Stimulated activated CD8-positive, alpha-beta memory T cell treated with anti-CD3 and anti-CD28 coated beads, Interleukin-4, amount 100 ng/mL, for 1 hour (primary cell): ENCODE results near the gene DDX27.
"Not testable (repeated sequence)": the region's sequence is repeated elsewhere in the genome, so short reads cannot be mapped to it uniquely, and the experiment has no call there.

Experiments
- DNase-seq, 2 donors: peaks; one replicate each; pipeline ENCODE4 v3.0.0-alpha.2; 2020; ENCODE audit warnings: low read depth in 2 of 2, low spot score in 1 of 2

Gene DDX27, protein sequence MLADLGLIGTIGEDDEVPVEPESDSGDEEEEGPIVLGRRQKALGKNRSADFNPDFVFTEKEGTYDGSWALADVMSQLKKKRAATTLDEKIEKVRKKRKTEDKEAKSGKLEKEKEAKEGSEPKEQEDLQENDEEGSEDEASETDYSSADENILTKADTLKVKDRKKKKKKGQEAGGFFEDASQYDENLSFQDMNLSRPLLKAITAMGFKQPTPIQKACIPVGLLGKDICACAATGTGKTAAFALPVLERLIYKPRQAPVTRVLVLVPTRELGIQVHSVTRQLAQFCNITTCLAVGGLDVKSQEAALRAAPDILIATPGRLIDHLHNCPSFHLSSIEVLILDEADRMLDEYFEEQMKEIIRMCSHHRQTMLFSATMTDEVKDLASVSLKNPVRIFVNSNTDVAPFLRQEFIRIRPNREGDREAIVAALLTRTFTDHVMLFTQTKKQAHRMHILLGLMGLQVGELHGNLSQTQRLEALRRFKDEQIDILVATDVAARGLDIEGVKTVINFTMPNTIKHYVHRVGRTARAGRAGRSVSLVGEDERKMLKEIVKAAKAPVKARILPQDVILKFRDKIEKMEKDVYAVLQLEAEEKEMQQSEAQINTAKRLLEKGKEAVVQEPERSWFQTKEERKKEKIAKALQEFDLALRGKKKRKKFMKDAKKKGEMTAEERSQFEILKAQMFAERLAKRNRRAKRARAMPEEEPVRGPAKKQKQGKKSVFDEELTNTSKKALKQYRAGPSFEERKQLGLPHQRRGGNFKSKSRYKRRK

DNA sequence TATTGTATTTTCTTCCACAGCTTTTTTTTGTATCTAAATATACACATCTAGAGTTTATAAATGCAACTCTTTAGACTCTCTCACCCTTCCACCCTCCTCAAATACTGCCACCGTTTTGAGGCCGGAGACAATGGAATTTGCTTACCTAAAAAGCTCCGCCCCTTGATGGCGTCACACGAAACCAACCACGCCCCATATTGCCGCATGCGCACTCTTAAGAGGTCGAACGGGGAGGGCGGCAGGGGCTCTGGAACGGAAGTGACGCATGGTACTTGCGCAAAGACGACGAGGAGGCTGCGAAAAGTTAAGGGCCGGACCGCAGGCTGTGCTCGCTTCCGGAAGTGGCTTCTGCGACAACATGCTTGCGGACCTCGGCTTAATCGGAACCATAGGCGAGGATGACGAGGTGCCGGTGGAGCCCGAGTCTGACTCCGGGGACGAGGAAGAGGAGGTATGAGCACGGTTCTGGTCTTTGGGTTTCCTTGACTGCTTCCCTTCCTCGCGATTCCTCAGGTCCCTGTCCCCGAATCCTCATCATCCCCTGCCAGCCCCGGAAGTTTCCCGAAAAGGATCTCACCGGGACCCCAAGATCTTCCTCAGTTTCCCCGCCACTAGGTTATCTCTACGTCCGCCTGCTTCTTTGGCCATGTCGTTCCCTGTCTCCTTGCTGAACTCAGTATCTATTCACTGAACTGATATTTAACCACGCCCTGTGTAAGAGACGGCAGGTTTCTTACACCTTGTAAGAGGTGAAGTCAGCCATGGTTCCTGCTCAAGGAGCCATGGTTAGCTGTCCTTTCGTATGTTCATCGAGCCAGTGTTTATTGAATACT lies at the start of gene DDX27:
TSS of gene DDX27 (plus strand) at position 326 of the 833 bp plus-strand sequence. CDS start at position 359, 33 bp downstream.
- DNase-seq, result peak; percentile 93 to 94

GRCh38 chr20:49169547-49169946 lies 49.7 kb upstream of the DDX27 start:
- DNase-seq, result no peak

DNA sequence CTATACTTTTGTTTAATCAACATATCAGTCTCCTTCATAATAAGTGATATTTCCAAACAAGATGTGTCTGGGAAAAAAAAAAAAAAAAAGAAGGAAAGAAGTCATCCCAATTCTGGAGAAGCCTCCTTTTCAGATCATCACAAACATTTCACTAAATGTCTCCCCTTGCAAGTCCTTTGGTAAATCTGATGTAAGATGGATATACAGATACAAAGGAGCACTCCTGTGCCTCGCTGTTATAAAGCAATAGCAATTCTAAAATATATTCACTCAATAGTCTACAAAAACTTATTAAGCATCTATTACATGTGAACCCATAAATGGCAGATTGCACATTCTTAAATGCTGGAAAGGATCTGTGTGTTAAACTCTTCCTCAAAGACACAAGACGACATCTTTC lies 48.5 kb upstream of the DDX27 start:
- DNase-seq, result no peak

DNA sequence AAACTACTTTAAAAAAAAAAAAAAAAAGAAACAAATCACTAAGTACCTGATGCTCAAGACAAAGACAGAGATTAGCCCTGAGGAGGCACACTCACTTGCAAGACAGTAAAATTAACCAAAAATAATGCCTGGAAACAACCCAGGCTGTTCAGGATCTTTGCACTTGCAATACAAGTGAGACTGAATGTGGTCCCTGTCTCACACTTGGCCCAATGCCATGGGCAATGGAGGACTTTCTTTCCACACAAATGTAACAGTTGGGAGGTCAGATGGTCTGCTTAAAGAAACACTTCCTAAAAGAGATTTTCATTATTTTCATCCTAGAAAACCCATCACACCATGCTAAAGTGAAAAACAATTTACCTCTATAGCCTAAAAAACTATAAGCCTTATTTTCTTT lies 47.3 kb upstream of the DDX27 start:
- no peak for DNase-seq

- DNase-seq, result no peak
Measured at GRCh38 chr20:49172413-49172812, 46.8 kb upstream of the DDX27 start.

- no peak for DNase-seq
Measured at GRCh38 chr20:49174183-49174582, 45.0 kb upstream of the DDX27 start.

GRCh38 chr20:49179368-49180277 lies 39.6 kb upstream of the DDX27 start:
- DNase-seq, result no peak

DNA sequence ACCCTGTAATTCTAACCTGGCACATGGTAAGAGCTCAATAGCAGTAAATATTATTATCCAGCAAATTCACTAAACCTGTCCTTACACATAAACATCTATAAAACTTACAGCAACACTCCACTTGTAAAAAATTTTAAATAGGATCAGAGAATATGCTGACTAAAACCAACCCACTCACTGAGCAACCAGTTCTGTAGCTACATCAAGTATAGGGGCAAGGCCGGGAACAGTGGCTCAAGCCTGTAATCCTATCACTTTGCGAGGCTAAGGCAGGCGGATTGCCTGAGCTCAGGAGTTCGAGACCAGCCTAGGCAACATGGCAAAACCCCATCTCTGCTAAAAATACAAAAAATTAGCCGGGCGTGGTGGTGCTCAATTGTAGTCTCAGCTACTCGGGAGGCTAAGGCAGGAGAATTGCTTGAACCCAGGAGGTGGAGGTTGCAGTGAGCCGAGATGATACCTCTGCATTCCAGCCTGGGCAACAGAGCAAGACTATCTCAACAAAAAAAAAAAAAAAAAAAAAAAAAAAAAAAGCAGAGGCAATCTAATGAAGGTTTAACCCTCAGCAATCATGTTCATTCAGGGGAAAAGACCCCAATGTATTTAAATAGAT lies 37.8 kb upstream of the DDX27 start:
- DNase-seq, result no peak

GRCh38 chr20:49183444-49183843 lies 35.8 kb upstream of the DDX27 start:
- DNase-seq, result no peak

DNA sequence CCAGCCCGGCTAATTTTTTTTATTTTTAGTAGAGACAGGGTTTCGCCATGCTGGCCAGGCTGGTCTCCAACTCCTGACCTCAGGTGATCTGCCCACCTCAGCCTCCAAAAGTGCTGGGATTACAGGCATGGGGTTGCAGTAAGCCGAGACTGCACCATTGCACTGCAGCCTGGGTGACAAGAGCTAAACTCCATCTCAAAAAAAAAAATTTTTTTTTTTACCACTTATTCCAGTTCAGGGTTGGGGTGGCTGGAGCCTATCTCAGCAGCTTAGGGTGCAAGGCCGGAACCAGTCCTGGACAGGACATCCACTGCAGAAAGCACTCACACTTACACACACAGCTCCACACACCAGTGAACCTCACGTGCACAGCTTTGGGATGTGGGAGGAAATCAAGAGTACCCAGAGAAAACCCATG lies 35.1 kb upstream of the DDX27 start:
- DNase-seq, result not testable (repeated sequence)

DNA sequence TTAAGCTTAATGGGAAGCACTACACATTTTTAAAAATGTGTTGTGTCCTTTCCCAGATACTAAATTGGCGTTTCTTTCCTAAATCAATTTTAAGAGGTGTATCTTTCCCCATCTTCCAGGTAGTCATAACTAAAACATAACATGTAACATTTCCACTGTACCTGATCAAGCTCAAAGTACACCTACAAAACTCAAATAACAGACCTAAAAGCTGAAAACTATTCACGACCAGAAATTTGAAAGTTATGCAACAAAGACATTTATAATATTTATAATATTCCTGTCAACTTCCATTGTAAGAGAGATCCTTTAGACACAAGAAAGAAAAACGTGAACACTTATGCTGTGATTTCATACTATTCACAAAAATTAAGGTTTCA lies 34.5 kb upstream of the DDX27 start:
- DNase-seq, result no peak

DNA sequence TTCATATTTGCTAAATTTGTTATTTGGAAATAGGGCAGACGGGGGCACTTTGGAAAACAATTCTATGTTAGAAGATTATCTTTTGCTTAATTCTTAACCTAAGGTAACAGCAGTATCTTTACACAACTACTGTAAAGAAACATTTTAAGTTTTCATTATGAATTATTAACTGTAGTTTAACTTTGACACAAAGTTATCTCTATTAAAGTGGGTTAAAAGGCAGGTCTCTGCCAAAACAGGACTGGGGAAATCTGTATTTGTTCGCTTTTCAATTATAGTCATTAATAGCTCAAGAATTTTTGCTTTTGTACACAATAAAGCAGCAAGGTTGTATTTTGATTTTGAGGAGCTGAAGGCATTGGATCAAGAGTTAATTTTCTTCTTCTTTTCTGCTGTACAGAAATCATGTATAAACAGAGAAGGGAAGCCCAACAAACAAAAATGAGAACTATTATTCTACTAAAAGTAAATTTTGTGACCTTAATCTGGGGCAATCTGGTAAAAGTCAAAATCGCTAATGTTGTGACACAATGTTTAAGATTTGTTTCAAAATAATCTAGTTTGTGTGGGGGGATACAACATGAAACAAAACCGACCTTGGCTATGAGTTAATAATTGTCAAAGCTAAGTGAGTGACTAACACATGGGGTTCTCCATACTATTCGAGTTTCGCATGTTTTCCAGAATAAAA lies 34.0 kb upstream of the DDX27 start:
- no peak for DNase-seq

- peak; percentile 32 to 41 for DNase-seq
Measured at GRCh38 chr20:49186535-49187329, 32.5 kb upstream of the DDX27 start.

DNA sequence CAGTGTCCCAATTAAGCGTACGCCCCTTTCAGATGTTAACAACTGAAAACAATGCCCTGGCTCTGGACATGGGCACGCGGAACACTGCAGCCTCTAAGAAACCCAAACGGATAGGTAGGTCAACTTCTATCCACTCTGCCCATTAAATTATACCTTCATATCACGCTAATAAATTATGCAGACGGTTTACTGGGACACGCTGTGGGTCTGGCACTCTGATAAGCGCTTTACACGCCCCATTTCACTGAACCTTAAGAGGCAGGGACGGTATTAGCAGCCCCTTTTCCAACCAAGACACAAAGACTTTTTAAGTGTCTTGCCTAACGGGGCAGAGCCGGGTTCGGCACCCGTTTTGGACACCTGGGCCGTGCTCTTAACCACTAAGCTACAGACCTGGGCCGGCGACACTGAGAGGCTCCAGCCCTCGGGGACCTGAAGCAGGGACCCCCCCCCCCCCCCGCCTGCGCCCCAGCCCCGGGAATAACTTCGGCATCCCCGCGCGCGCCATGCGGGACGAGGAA lies 31.8 kb upstream of the DDX27 start:
- no peak for DNase-seq

- peak; percentile 81 to 84 for DNase-seq
Measured at GRCh38 chr20:49187851-49188641, 31.2 kb upstream of the DDX27 start, which contains the start of gene STAU1. Gene STAU1, minus strand, starts transcription at chr20:49188334. Its CDS starts 22,133 bp downstream, at chr20:49166201.

DNA sequence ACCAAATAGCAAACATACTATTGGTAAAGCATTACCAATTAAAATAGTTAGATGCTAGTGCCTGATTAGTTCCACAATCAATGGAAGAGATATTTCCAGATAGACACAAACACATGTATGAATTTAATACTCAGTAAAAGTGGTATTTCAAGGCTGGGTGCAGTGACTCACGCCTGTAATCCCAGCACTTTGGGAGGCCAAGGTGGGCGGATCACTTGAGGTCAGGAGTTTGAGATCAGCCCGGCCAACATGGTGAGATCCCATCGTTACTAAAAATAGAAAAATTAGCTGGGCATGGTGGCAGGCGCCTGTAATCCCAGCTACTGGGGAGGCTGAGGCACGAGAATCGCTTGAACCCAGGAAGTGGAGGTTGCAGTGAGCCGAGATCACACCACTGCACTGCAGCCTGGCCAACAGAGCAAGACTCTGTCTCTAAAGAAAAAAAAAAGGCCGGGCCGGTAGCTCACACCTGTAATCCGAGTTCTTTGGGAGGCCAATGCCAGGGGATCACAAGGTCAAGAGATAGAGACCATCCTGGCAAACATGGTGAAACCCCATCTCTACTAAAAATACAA lies 26.2 kb upstream of the DDX27 start:
- not testable (repeated sequence) for DNase-seq

DNA sequence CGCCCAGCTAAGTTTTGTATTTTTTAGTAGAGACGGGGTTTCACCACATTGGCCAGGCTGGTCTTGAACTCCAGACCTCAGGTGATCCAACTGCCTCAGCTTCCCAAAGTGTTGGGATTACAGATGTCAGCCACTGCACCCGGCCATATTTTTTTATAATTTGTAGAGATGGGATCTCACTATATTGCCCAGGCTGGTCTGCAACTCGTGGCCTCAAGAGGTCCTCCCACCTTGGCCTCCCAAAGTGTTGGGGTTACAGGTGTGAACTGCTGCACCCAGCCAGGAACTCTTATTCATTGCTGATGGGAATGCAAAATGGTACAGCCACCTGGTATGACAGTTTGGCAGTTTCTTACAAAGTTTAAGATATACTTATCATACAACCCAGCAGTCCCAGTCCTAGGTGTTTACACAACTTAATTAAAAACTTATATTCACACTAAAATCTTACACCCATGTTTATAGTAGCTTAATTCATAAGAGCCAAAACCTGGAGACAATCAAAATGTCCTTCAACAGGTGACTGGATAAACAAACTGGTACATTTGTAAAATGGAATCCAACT lies 19.4 kb upstream of the DDX27 start:
- no peak for DNase-seq
